HG03558 (cell line): Measurements from ENCODE around the gene SLC26A1.

Experiments
- ATAC-seq: cut with Tn5 transposase; IDR thresholded peaks from one replicate; pipeline ENCODE4 v1.9.1; 2021; ENCODE audit warnings: moderate number of reproducible peaks; ENCODE audit not compliant: unreplicated experiment; ENCODE audit errors: extremely low read depth

Gene SLC26A1, protein sequence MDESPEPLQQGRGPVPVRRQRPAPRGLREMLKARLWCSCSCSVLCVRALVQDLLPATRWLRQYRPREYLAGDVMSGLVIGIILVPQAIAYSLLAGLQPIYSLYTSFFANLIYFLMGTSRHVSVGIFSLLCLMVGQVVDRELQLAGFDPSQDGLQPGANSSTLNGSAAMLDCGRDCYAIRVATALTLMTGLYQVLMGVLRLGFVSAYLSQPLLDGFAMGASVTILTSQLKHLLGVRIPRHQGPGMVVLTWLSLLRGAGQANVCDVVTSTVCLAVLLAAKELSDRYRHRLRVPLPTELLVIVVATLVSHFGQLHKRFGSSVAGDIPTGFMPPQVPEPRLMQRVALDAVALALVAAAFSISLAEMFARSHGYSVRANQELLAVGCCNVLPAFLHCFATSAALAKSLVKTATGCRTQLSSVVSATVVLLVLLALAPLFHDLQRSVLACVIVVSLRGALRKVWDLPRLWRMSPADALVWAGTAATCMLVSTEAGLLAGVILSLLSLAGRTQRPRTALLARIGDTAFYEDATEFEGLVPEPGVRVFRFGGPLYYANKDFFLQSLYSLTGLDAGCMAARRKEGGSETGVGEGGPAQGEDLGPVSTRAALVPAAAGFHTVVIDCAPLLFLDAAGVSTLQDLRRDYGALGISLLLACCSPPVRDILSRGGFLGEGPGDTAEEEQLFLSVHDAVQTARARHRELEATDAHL

DNA sequence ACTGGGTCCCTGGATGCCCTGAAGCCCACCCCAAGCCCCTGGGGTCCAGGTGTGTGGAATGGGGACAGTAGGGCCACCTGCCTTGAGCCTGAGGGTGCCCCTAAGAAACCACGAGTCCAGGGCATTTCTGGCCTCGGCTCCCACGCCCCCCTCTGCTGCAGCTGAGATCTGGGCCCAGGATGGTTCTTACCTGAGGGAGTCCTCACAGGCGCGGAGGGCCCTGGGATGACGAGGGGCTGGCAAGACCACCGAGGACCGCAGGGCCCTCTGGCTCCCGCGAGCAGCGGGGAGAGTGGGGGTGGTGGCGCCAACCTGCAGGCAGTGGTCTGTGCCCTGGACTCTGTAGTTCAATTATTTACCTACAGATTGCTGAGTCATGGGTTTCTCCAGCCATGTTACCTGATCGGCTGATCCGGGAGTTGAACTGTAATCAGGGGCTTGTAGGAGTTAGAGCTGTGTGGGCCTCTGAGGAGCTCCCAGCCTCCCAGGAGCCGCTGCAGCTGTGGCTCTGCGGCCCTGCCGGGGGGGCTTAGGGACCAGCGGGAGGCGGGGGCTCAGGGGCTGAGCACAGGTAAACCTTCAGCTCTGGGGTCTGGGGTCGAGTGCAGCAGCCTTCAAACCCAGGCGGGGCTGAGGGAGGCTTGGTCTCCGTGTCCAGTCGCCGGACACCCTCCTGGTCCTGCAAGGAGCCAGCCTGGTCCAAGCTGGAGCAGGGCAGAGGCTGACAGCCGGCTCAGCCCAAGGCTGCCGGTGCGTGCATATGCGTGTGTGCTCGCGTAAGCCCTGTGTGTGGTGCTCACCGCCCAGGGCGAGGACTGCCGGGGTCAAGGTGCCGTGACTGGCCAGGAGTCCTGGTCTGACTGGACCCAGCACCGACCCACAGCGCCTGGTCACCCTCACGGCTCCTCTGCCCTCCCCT, at the start of gene SLC26A1:
Gene SLC26A1, minus strand, starts transcription at position 294 of the 919 bp plus-strand sequence. CDS start 1,701 bp downstream, outside the sequence.
- no peak for ATAC-seq

DNA sequence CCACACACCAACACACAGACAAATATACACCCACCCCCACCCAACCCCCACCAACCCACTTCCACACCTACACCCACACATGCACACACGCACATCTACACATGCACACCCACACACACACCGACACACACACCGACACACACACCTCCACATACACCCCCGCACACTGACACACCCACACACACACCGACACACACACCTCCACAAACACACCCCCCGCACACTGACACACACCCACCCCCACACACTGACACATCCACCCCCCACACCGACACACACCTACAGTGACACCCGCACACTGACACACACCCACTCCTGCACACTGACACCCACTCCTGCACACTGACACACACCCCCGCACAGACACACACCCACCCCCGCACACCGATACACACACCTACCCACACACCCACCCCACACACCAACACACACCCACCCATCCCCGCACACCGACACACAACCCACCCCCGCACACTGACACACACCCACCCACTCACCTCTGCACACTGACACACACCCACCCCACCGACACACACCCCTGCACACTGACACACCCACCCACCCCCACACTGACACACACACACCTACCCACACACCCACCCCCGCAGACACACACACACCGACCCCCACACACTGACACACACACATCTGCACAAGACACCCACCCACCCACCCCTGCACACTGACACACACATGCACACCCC, 49.3 kb upstream of the SLC26A1 start:
- ATAC-seq: no peak

DNA sequence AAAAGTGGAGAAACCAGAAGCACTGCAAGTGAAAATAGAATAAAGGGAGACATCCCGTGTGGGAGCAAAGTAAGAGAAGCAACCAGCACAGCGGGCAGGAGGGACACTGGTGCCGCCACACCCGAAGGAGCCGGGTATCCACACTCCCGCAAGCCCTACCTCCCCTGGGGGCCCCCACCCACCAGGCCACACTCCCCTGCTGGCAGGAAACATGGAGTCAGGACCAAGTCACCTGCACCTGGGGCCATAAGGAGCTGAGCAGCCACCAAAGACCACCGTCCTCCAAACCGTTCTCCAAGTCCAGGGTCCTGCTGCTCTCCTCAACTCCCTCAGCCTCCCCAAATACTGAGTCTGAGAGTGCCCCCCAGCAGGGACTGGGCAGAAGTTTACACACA, 48.7 kb upstream of the SLC26A1 start:
- no peak for ATAC-seq

DNA sequence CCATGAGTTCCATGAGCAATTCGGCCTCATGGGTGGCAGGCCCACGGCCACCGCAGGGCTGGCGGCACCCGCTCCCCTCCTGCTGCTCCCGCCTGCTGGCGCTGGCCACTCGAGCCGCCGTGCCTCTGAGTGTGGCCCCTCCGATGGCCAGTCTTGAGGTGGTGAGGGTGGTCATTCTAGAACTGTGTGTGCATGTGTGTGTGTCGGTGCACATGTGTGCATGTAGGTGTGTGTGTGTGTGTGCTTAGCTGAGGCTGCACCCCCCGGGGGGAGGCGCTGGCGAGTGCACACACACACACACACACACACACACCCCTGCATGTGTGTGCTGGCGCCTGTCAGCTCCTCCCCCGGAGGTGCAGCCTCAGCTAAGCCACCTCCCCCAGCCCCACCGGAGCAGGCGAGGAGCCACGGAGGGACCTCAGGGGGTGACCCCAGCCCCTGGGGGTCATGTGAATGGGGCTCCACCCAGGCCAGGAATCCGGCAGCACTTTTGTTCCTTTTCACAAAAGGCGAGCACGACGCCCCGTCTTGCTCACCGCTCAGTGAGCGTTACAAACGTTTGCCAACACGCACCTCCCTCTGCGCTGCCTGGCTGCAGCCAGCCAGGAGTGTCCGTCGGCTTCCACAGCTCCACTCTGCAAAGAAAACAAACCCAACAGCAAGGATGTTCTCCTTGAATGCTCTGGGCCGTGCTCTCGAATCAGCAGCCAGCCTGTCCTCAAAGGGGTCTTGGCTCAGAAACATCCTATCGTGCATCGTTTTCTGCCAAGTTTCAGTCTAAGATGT, 48.1 kb upstream of the SLC26A1 start:
- no peak for ATAC-seq

DNA sequence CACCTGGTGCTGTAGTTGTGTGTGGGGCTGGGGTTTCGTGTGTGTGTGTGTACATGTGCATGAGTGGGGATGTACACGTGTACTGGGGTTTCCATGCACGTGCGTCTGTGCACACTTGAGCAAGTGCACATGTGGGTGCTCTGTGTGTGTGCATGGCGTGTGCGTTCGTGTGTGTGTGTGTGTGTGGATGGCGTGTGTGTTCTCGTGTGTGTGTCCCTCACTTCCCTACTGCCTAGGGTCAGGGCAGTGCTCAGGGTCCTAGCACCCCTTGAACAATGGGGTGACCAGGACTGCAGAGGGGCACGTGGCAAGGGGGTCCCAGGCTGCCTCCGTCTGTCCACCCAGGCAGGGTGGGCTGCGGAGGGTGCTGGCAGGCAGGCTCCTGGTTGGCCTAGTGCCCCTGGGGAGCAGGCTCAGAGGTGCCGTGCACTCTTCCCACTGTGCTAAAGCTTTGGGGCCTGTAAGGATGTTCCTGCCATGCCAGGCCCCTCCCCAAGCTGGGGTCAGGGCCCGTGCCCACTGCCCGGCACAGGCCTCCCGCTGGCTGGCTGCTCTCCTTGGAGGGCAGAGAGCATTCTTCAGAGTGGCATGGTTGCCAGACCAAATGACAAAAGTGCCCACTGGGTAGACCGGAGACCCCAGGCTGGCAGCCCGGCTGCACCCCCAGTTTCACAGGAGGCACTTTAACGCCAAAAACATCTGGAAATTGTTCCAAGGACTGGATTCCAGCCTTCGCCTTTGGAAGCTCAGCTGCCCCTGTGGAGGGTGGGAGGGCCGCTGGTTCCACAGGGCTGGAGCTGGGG, 47.3 kb upstream of the SLC26A1 start:
- no peak for ATAC-seq

DNA sequence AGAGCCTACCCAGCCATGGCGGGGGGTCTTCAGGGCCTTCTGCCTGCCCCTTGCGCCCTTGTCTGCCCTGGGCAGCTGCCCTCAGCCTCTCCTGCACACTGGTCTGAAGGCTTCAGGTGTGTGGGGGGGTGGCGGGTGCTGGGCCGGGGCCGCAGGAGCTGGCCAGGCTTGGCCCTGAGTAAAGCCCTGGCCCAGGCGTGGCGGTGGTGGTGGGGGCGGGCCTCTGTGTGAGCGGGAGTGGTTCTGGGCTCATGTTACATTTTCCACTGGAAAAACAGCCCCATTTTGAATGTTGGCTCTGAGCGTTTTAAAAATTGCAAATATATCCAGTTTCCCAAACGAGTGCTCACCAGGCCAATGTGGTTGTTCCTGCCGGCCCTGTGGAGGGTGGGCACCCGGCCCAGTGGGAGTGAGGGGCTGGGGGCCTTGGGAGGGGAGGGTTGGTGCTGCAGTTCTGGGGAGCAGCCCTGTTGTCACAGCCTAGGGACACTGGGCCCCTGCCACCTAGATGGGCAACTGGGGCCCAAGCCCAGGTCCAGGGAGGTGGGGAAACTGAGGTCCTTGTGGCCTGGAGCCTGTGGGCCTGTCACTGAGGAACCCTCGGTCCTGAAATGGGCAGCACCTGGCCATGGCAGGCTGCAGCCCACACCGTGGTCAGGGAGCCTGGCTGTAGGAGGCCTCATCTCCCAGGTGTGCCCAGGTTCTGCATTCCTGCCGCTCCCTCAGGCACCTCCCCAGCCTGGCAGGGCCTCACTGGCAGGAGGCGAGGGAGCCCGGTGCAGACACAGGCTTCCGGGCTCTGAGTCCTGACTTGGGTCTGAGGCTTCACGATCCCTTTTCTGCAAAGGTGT, 46.5 kb upstream of the SLC26A1 start:
- ATAC-seq: no peak

DNA sequence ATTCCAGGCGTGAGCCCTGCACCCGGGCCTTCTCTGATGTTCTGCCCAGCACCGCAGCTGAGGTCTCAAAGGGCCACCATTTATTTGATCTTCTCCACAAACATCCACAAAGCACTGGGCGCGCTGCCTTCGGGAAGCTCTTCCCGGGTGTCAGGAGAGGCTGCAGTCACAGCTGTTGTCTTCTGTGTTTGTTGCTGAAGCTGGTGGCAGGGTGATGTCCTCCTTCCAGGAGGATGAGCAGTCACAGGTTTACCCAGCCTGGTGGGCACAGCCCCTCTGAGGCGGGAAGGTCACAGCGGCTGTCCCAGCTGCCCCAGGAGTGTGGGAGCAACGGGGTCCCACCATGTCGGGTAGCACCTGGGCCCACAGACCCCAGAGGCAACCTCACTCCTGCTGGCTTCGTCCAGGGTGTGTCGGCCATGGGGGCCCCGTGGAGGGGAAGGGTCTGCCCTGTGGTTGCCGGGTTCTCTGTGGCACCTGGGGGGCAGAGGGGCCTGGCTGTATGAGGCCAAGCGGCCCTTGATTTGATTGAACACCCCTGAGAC, 45.8 kb upstream of the SLC26A1 start:
- ATAC-seq: no peak

DNA sequence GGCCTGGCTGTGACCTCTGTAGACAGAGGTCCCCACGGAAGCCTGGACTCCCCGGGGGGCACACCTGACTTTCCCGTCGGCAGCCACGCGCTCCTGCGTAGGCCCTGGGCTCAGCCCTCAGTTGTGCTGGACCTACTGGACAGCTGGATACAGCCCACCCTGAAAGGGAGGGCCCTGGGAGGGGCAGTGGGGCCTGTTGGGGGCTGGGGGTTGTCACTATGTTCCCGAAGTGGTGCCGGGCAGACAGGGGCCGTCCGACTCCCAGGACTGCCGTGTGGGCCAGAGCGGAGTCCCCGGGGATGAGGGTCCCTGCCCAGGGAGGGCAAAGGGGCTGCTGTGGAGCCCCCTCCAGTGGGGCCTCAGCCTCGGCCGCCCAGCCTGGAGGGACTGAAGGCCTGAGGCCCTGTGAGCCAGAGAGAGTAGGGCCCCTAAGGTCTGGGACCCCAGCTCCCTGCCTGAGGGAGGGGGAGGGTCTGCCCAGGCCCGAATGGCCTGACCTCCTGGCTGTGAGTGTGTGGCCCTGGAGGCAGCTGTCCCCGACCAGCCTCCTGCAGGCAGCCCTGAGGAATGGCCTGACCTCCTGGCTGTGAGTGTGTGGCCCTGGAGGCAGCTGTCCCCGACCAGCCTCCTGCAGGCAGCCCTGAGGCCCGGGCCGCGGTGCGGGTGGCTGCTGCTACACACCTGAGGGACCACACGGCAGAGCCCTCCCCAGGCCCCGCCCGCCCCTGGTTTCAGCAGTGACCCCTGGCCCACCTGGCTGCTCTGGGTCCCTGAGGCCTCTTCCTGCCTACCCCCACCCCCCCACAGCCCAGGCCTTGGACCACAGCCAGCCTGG, 44.0 kb upstream of the SLC26A1 start:
- no peak for ATAC-seq

DNA sequence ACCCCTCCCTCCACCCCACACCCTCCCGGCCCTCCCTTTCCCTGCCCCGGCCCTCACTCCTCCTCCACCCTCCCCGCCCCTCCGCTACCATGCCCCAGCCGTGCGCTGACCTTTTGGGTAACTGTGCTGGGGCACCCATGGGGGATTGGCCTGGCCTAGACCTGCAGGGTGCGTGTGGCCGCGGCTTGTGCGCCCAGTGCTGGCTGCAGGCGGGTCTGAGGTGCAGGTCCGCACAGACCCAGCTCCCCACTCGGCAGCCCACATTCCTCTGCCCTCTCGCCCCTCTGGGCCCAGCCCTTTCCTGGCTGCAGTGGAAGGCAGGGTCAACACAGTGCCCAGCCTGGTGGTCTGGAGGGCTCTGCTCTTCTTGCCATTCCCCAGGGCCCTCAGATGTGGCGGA, 42.9 kb upstream of the SLC26A1 start:
- no peak for ATAC-seq

DNA sequence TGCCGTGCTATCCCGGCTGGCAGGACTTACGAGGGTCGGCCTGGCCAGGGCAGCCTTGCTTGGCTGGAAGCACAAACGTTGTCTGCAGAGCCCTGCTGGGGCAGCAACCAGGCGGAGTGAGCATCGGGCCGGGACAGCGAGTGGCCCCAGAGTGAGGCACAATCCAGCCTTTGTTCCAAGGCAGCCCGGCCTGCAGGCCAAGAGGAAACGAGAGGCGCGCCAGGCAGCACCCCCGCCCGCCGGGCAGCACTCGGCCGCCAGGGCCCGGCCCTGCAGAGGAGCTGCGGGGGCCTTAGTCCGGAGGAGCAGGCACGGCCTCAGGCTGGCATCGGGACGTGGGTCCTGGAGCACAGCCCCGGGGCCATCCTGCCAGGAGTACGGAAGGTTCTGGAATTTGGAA, 42.3 kb upstream of the SLC26A1 start:
- no peak for ATAC-seq

DNA sequence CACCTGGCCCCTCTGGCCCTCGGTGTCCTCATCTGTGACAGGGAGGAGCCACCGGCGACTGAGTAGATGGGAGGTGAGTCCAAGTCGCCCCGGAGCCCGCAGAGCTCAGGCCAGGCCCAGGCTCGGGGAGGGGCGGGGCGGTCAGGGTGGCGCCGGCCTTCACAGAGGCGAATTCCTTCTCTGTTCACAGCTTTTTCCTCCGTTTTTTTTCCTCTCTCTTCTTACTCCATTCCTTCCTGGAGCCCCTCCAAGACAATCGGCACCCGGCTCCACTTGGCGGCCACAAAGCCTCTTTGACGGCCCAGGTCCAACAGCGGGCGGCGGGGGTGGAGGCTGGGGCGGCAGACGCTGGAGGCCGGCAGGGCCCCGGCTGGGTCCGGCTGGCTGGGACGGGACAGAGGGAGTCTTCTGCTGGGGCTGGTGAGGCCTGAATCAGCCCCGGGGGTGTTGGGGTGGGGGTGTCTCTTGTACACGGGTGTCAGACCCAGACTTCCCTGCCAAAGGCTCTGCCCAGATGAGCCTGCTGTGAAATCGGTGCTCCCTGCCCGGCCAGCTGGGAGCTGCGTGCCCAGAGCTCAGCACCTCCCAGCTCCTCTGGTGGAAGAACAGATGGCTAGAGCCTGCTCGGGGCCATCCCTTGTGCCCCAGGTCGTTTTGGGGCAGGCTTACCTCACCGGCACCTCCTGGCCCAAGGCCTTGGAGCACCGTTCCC, 40.8 kb upstream of the SLC26A1 start:
- ATAC-seq: no peak

DNA sequence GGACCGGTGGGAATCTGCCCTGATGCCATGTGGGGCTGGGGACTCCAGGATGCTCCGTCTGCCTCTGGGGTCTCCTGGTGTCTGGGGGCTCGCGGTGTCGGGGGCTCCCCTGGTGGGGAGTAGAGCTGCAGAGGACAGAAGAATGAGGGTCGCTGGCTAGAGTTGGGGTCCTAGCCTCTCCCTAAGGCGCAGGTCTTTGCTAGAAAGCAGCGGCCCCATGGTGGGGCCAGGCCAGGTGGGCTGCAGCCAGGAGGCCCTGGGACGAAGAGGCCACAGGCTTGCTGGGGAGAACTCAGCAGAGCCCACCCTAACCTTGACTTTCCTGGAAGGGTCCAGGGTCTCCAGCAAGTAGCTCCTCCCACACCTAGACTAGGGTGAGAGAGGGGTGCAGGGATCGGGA, 39.7 kb upstream of the SLC26A1 start:
- ATAC-seq: no peak

DNA sequence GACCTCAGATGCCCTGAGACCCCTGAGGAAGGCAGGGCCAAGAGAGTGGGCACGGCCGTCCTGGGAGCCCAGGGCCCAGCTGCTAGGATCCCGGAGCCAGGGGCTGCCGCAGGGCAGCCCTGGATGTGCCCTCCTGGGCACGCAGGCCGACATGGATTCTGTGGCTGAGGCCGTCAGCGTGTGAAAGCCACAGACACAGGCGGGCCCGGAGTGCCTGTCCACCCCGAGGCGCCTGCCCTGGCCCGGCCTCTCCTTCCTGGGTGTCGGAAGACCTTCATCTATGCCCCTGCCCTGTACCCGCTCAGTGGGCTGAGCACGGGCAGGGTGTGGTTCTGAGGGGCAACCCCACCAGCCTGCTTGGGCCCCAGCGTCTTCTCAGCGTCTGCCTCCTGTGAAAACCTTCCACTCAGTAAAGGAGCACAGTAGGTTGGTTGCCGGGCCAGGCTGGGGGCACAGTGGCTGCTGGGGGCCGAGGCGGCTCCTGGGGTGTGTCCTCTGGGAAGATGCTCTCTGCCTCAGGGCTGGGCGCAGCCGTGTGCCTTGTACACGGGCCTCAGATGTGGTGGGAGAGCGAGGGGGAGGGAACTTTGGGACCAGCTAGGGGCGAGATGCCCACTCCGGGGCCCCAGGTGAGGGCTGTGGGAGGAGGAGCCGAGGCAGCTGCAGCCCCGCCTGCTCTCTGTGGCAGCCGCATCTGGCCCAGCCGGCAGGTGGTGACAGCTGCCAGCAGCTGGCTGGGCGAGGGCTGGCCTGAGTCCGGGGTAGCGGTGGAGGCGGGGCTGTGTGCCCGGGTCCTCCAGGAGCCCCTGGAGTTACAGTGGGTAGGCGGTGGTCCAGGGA, 39.0 kb upstream of the SLC26A1 start:
- no peak for ATAC-seq

DNA sequence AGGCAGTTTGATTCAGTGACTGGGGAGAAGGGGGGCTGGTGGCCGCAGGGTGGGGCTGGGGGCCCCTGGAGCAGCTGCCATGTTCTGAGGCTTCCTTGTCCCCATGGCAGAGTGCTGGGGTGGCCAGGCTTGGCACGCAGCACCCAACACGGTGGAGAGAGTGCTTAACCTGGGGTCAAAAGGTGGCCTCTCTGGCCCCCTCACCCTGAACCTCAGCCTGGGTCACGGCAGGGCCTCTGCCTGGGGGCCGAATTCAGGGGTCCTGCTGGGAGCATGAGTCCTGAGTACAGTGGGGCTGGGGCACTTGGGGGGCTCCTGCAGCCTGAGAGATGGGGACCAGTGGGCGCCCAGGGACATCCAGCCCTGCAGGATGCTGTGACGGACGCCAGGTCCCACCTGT, 38.1 kb upstream of the SLC26A1 start:
- no peak for ATAC-seq

DNA sequence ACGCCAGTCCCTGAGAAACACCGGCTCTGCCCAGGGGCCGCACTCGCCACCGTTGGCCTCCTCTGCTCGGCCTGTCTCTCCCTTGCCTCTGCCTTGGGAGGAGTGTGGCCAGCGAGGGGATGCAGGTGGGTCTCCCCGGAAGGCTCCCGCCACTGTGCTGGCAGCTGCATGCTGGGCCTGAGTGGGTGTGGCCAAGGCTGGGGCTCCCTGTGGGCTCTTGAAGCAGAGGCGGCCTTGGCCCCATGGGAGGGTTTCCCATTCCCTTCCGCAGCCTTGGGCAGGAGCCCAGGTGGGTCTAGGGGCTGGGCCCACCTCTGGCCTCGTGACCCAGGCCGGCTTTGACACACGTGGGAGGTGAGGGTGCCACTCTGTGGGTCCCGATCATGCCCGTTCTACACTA, 37.4 kb upstream of the SLC26A1 start:
- ATAC-seq: no peak
